Measurements from ENCODE around the gene MAP4K1.
"Not testable (repeated sequence)": the region's sequence is repeated elsewhere in the genome, so short reads cannot be mapped to it uniquely, and the experiment has no call there.

MAP4K1 gene

DNA sequence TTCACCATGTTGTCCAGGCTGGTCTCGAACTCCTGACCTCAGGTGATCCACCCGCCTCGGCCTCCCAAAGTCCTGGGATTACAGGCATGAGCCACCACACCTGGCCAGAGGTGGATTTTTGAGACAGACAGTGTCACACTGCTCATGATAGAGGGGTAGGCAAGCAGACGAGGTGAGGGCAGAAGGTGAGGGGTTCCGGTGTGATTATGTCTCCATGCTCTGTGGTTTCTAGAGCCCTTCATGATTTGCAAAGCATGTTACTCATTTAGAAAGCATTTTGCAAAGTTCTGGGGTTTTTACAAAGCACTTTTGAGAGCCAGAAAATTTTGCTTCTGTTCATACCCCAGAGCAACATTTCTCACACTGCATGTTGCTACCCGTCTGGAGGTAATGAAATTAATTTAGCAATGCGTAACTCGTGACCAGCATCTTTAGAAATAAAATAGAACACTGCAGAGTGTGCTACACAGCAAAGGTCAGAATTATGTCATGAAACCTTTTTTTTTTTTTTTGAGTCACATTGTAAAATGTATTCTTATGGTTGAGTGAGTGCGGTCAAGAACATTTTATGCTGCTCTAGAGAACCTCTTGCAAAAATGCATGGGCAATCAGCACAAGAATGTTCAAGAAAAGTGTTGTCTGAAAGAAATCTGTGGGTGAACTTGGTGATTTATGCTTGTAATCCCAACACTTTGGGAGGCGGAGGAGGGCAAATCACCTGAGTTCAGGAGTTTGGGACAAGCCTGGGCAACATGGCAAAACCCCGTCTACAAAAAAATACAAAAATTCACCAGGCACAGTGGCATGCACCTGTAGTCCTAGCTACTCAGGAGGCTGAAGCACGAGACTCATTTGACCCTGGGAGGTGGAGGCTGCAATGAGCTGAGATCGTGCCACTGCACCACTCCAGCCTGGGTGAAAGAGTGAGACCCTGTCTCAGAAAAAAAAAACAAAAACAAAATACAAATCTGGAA, 58.0 kb downstream of the MAP4K1 start:
- Histone ChIP-seq H3K9ac (ENCODE audit: low read depth, low read length) (no peak overlapping the region), H3K9me3 (ENCODE audit: control insufficient read depth, insufficient read depth, low read length) (no peaks in the 10 kb centered on the region), H3K4me1 (ENCODE audit: insufficient read depth, low read length) (no peaks in the 10 kb centered on the region), H3K36me3 (ENCODE audit: insufficient read depth, low read length) (0 out of 2 replicates have a peak, but pooled peaks cover 3% of the 10 kb centered on the region)

- H3K9ac ChIP-seq (ENCODE audit: low read depth, low read length); H3K36me3 ChIP-seq (ENCODE audit: insufficient read depth, low read length); H3K4me1 ChIP-seq (ENCODE audit: insufficient read depth, low read length); H3K9me3 ChIP-seq (ENCODE audit: control insufficient read depth, insufficient read depth, low read length): not testable (repeated sequence)
Observed at GRCh38 chr19:38558933-38559332, 58.8 kb downstream of the MAP4K1 start.

- no peak overlapping the region for H3K9ac ChIP-seq (ENCODE audit: low read depth, low read length)
- no peaks in the 10 kb centered on the region for H3K9me3 ChIP-seq (ENCODE audit: control insufficient read depth, insufficient read depth, low read length)
- H3K4me1 ChIP-seq (ENCODE audit: insufficient read depth, low read length), result no peaks in the 10 kb centered on the region
- no peaks in the 10 kb centered on the region for H3K36me3 ChIP-seq (ENCODE audit: insufficient read depth, low read length)
Observed at GRCh38 chr19:38557205-38557799, 60.5 kb downstream of the MAP4K1 start.

DNA sequence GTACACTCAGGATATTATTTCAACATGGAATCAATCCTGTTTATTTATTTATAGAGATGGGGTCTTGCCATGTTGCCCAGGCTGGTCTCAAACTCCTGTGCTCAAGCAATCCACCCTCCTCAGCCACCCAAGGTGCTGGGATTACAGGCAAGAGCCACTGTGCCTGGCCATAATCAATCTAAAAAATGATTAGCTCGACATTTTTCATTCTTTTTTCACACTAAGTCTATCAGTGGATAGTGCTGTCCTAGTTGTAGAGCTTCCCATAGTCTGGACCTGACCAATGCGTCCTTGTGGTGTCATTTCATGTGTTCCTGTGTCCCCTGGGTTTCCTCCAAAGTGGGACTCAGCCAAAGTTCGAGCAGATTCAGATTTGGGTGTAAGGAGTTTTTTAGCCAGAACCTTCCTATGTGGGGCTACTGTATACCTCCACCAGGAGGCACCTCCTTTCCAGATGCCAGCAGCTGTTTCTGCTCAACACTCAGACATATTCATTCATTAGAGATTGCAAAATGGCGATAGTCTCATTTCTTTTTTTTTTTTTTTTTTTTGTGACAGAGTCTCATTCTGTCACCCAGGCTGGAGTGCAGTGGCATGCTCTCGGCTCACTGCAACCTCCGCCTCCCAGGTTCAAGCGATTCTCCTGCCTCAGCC, 61.1 kb downstream of the MAP4K1 start:
- Histone ChIP-seq H3K4me1 (ENCODE audit: insufficient read depth, low read length) (no peaks in the 10 kb centered on the region), H3K9me3 (ENCODE audit: control insufficient read depth, insufficient read depth, low read length) (no peaks in the 10 kb centered on the region), H3K36me3 (ENCODE audit: insufficient read depth, low read length) (no peaks in the 10 kb centered on the region), H3K9ac (ENCODE audit: low read depth, low read length) (no peak overlapping the region)

GRCh38 chr19:38555200-38555599, 62.6 kb downstream of the MAP4K1 start:
- Histone ChIP-seq H3K36me3 (ENCODE audit: insufficient read depth, low read length) (no peaks in the 10 kb centered on the region), H3K4me1 (ENCODE audit: insufficient read depth, low read length) (no peaks in the 10 kb centered on the region), H3K9ac (ENCODE audit: low read depth, low read length) (no peak overlapping the region), H3K9me3 (ENCODE audit: control insufficient read depth, insufficient read depth, low read length) (no peaks in the 10 kb centered on the region)

DNA sequence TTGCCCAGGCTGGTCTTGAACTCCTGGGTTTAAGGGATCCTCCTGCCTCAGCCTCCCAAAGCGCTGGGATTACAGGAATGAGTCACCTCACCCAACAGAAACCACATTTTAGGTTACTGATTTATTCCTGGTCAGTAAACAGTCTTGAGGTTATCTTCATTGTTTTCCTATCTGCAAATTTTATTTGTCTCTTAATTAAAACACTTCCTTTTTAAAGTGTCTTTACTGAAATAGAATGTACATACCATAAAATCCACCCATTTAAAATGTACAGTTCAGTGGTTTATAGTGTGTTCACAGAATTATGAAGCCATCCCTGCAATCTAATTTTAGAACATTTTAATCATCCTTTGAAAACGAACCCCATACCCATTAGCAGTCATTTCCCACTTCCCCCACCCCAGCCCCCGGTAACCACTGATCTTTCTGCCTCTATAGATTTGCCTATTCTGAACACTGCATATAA, 63.0 kb downstream of the MAP4K1 start:
- H3K36me3 ChIP-seq (ENCODE audit: insufficient read depth, low read length), result no peaks in the 10 kb centered on the region
- no peaks in the 10 kb centered on the region for H3K4me1 ChIP-seq (ENCODE audit: insufficient read depth, low read length)
- no peak overlapping the region for H3K9ac ChIP-seq (ENCODE audit: low read depth, low read length)
- no peaks in the 10 kb centered on the region for H3K9me3 ChIP-seq (ENCODE audit: control insufficient read depth, insufficient read depth, low read length)

DNA sequence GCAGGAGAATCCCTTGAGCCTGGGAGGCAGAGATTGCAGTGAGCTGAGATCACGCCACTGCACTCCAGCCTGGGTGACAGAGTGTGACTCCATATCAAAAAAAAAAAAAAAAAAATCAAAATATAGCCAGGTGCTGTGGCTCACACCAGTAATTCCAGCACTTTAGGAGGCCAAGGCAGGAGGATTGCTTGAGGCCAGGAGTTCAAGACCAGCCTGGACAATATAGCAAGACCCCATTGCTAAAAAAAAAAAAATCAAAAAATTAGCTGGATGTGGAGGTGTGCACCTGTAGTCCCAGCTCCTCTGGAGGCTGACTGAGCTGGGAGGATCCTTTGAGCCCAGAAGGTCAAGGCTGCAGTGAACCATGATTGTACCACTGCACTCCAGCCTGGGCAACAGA, 64.5 kb downstream of the MAP4K1 start:
- H3K9ac ChIP-seq (ENCODE audit: low read depth, low read length); H3K4me1 ChIP-seq (ENCODE audit: insufficient read depth, low read length); H3K36me3 ChIP-seq (ENCODE audit: insufficient read depth, low read length); H3K9me3 ChIP-seq (ENCODE audit: control insufficient read depth, insufficient read depth, low read length): not testable (repeated sequence)

- no peaks in the 10 kb centered on the region for H3K9me3 ChIP-seq (ENCODE audit: control insufficient read depth, insufficient read depth, low read length)
- H3K4me1 ChIP-seq (ENCODE audit: insufficient read depth, low read length), result no peaks in the 10 kb centered on the region
- H3K9ac ChIP-seq (ENCODE audit: low read depth, low read length), result no peak overlapping the region
- no peaks in the 10 kb centered on the region for H3K36me3 ChIP-seq (ENCODE audit: insufficient read depth, low read length)
Observed at GRCh38 chr19:38551450-38551813, 66.3 kb downstream of the MAP4K1 start.

DNA sequence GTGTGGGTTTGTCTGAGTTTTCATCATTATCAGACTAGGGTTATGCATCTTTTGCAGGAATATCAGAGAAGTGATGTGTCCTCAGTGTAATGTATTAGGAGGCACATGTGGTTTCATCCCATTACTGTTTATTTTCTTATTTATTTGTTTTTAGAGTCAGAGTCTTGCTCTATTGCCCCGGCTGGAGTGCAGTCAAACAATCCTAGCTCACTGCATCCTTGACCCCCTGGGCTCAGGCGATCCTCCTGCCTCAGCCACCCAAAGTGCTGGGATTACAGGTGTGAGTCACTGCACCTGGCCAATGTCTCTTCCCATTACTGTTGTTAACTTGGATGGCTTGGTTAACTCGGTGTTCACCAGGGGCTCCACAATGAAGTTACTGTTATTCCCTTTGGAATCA, 67.4 kb downstream of the MAP4K1 start:
- Histone ChIP-seq H3K9ac (ENCODE audit: low read depth, low read length) (no peak overlapping the region), H3K36me3 (ENCODE audit: insufficient read depth, low read length) (no peaks in the 10 kb centered on the region), H3K9me3 (ENCODE audit: control insufficient read depth, insufficient read depth, low read length) (no peaks in the 10 kb centered on the region), H3K4me1 (ENCODE audit: insufficient read depth, low read length) (no peaks in the 10 kb centered on the region; the same call in 1 of the 2 replicates)

DNA sequence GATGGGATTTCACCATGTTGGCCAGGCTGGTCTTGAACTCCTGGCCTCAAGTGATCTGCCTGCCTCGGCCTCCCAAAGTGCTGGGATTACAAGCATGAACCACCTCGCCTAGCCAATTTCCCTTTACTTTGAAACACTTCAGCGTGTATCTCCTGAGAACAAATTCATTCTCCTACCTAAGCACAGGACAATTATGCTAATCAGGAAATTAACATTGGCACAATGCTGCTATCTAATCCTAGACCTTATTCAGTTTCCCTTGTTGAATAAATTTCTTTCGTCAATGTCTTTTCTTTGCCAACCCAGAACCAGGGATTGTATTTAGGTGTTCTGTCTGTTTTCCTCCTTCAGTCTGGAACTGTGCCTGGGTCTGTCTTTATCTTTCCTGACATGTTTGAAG, 67.8 kb downstream of the MAP4K1 start:
- Histone ChIP-seq H3K36me3 (ENCODE audit: insufficient read depth, low read length) (no peaks in the 10 kb centered on the region), H3K9ac (ENCODE audit: low read depth, low read length) (no peak overlapping the region), H3K9me3 (ENCODE audit: control insufficient read depth, insufficient read depth, low read length) (no peaks in the 10 kb centered on the region), H3K4me1 (ENCODE audit: insufficient read depth, low read length) (peaks cover 4% of the 10 kb centered on the region; the same call in 1 of the 2 replicates)

GRCh38 chr19:38549061-38549460, 68.7 kb downstream of the MAP4K1 start:
- Histone ChIP-seq H3K9me3 (ENCODE audit: control insufficient read depth, insufficient read depth, low read length) (no peaks in the 10 kb centered on the region), H3K9ac (ENCODE audit: low read depth, low read length) (no peak overlapping the region), H3K4me1 (ENCODE audit: insufficient read depth, low read length) (peaks cover 12% of the 10 kb centered on the region; the same call in 1 of the 2 replicates), H3K36me3 (ENCODE audit: insufficient read depth, low read length) (no peaks in the 10 kb centered on the region)

GRCh38 chr19:38547421-38547820, 70.3 kb downstream of the MAP4K1 start:
- Histone ChIP-seq H3K36me3 (ENCODE audit: insufficient read depth, low read length) (no peaks in the 10 kb centered on the region), H3K4me1 (ENCODE audit: insufficient read depth, low read length) (peaks cover 12% of the 10 kb centered on the region; the same call in 1 of the 2 replicates), H3K9ac (ENCODE audit: low read depth, low read length) (no peak overlapping the region), H3K9me3 (ENCODE audit: control insufficient read depth, insufficient read depth, low read length) (no peaks in the 10 kb centered on the region)

DNA sequence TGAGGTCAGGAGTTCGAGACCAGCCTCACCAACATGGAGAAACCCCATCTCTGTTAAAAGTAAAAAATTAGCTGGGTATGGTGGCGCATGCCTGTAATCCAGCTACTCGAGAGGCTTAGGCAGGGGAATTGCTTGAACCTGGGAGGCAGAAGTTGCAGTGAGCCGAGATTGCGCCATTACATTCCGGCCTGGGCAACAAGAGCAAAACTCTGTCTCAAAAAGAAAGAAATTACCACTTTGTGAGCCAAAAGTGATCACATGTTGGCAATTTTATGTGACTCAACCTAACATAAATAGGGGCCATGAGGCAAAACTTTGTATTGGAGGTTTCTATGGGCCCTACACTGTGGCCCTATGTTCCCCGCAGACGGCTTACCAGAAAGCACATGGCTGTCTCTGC, 72.2 kb downstream of the MAP4K1 start:
- no peaks in the 10 kb centered on the region for H3K9me3 ChIP-seq (ENCODE audit: control insufficient read depth, insufficient read depth, low read length)
- H3K36me3 ChIP-seq (ENCODE audit: insufficient read depth, low read length), result no peaks in the 10 kb centered on the region
- H3K4me1 ChIP-seq (ENCODE audit: insufficient read depth, low read length), result peaks cover 12% of the 10 kb centered on the region; the same call in 1 of the 2 replicates
- H3K9ac ChIP-seq (ENCODE audit: low read depth, low read length), result no peak overlapping the region

DNA sequence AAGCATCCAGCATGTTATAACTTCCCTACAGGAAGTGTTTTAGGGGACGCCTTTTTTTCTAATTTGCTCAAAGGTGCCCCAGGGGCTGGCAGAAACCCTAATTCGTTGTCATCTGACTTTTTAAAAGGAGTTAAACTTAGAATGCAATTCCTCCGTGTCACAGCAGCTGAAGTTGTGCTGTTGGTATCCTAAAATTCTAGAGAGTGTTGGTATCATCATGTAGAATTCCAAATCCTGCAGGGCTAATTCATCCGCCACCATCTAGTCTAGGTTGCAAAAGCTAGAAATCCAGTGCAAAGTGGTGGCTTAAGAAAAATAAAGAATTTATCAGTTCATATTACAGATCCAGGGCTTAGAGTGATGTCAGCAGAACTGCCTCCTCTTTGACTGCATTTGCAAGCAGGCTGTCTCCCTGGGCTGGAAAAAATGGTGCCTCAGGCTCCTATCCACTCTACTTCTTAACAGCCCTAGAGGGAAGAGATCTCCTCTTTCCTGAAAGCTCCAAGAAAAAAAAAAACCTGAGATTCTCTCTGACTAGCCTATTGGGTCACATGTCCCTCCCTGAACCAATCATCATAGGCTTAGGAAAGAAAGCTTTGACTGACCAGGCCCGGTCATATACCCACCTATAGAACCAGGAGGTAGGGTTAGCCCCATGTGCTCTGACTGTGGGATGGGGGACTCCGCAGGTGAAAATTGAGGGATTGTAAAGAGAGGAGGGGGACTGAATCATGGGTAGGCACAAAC, 73.0 kb downstream of the MAP4K1 start:
- Histone ChIP-seq H3K9ac (ENCODE audit: low read depth, low read length) (peak overlapping the region; percentile 51; the same call in 1 of the 2 replicates), H3K4me1 (ENCODE audit: insufficient read depth, low read length) (peaks cover 12% of the 10 kb centered on the region; the same call in 1 of the 2 replicates), H3K36me3 (ENCODE audit: insufficient read depth, low read length) (no peaks in the 10 kb centered on the region), H3K9me3 (ENCODE audit: control insufficient read depth, insufficient read depth, low read length) (no peaks in the 10 kb centered on the region)
